Progenitor cell of endocrine pancreas (in vitro differentiated cells): ENCODE measurements around the gene UGT1A3. TPM values are rescaled to one million over a fixed set of nuclear protein-coding genes. Genes with fewer than 3 reads are reported as not detected.

Experiments used
- DNase-seq: peaks from one replicate; pipeline ENCODE4 v3.0.0; 2021; ENCODE audit warnings: low spot score; ENCODE audit not compliant: unreplicated experiment
- H3K27ac Mint-ChIP-seq: 2 replicates; pipeline ENCODE4 v1.8.0; 2021; ENCODE audit warnings: mild to moderate bottlenecking, moderate library complexity, mixed read lengths
- H3K27me3 Mint-ChIP-seq: 2 replicates; pipeline ENCODE4 v1.8.0; 2021; ENCODE audit warnings: mixed read lengths
- H3K36me3 Mint-ChIP-seq: 2 replicates; pipeline ENCODE4 v1.8.0; 2022; ENCODE audit warnings: mixed read lengths; ENCODE audit not compliant: insufficient read depth
- H3K4me1 Mint-ChIP-seq: 2 replicates; pipeline ENCODE4 v1.8.0; 2021; ENCODE audit warnings: low read depth, mixed read lengths
- H3K4me3 Mint-ChIP-seq: 2 replicates; pipeline ENCODE4 v1.8.0; 2021; ENCODE audit warnings: low read depth, mild to moderate bottlenecking, moderate library complexity, mixed read lengths
- H3K9me3 Mint-ChIP-seq: 2 replicates; pipeline ENCODE4 v1.8.0; 2021; ENCODE audit warnings: low read depth, mixed read lengths
- CTCF ChIP-seq: fragments of 200-600 bp; sonication (generic); IDR thresholded peaks from one replicate; pipeline ENCODE4 v1.5.0; 2021; ENCODE audit warnings: antibody characterized with exemption, mild to moderate bottlenecking; ENCODE audit not compliant: unreplicated experiment
- total RNA-seq: library from RNA; stranded (reverse); gene quantifications from 2 replicates; pipeline ENCODE4 v1.2.1, GENCODE V29; 2021

Gene UGT1A3
- total RNA-seq, 1 donor from 2014 or later = not detected

GRCh38 chr2:233769260-233769659 is 40.4 kb downstream of the UGT1A3 start:
- peaks cover 16% of the 10 kb centered on the region for H3K27me3 Mint-ChIP-seq
- H3K4me1 Mint-ChIP-seq = no peaks in the 10 kb centered on the region
- TF ChIP-seq CTCF = no peak

GRCh38 chr2:233772153-233772552 is 43.3 kb downstream of the UGT1A3 start:
- Mint-ChIP-seq H3K4me3 (no peak overlapping the region), H3K4me1 (no peaks in the 10 kb centered on the region), H3K36me3 (no peaks in the 10 kb centered on the region), H3K27ac (no peak overlapping the region), H3K9me3 (peaks cover 3% of the 10 kb centered on the region), H3K27me3 (peaks cover 7% of the 10 kb centered on the region)
- no peak for DNase-seq
- no peak for TF ChIP-seq CTCF

More at GRCh38 chr2:233769260-233769659, 40.4 kb downstream of the UGT1A3 start:
- DNase-seq = no peak
- Mint-ChIP-seq H3K27ac (no peak overlapping the region), H3K36me3 (no peaks in the 10 kb centered on the region), H3K9me3 (no peaks in the 10 kb centered on the region), H3K4me3 (no peak overlapping the region)

- peaks cover 3% of the 10 kb centered on the region for H3K9me3 Mint-ChIP-seq
- H3K4me1 Mint-ChIP-seq = no peaks in the 10 kb centered on the region
- H3K4me3 Mint-ChIP-seq = no peak overlapping the region
- H3K27ac Mint-ChIP-seq = no peak overlapping the region
- TF ChIP-seq CTCF = no peak
- peaks cover 4% of the 10 kb centered on the region for H3K27me3 Mint-ChIP-seq
- no peak for DNase-seq
- no peaks in the 10 kb centered on the region for H3K36me3 Mint-ChIP-seq
Measured at GRCh38 chr2:233772583-233772982, 43.7 kb downstream of the UGT1A3 start.

GRCh38 chr2:233773854-233774253 is 45.0 kb downstream of the UGT1A3 start:
- no peak for TF ChIP-seq CTCF
- H3K27me3 Mint-ChIP-seq = peaks cover 6% of the 10 kb centered on the region
- H3K27ac Mint-ChIP-seq = no peak overlapping the region
- H3K9me3 Mint-ChIP-seq = peaks cover 6% of the 10 kb centered on the region
- H3K36me3 Mint-ChIP-seq = no peaks in the 10 kb centered on the region
- H3K4me1 Mint-ChIP-seq = no peaks in the 10 kb centered on the region
- DNase-seq = no peak
- no peak overlapping the region for H3K4me3 Mint-ChIP-seq

- Mint-ChIP-seq H3K4me1 (no peaks in the 10 kb centered on the region), H3K27me3 (peaks cover 3% of the 10 kb centered on the region)
Measured at GRCh38 chr2:233775414-233775813, 46.6 kb downstream of the UGT1A3 start.

More at GRCh38 chr2:233775414-233775813, 46.6 kb downstream of the UGT1A3 start:
- no peak overlapping the region for H3K4me3 Mint-ChIP-seq
- TF ChIP-seq CTCF = no peak
- peaks cover 6% of the 10 kb centered on the region for H3K9me3 Mint-ChIP-seq
- no peak for DNase-seq
- H3K36me3 Mint-ChIP-seq = no peaks in the 10 kb centered on the region
- H3K27ac Mint-ChIP-seq = no peak overlapping the region
